GM19035 (cell line): ENCODE results near the gene CATSPER4.

Source experiments
- ATAC-seq: cut with Tn5 transposase; IDR thresholded peaks from one replicate; pipeline ENCODE4 v1.9.1; 2021; ENCODE audit not compliant: unreplicated experiment

CATSPER4 gene

GRCh38 chr1:26164036-26164860 is 26.2 kb upstream of the CATSPER4 start:
- no peak for ATAC-seq

GRCh38 chr1:26164861-26165842 is 25.2 kb upstream of the CATSPER4 start:
- no peak for ATAC-seq

GRCh38 chr1:26166719-26167281 is 23.6 kb upstream of the CATSPER4 start:
- ATAC-seq, result no peak

- ATAC-seq, result no peak
Measured at GRCh38 chr1:26168410-26169197, 21.8 kb upstream of the CATSPER4 start, which contains the start of gene C1orf232. TSS of gene C1orf232 (minus strand) at chr1:26168963. CDS start at chr1:26168499, 464 bp downstream.

- no peak for ATAC-seq
Measured at GRCh38 chr1:26169198-26169554, 21.2 kb upstream of the CATSPER4 start.

GRCh38 chr1:26169669-26170471 is 20.5 kb upstream of the CATSPER4 start, which contains the start of gene ZNF593:
TSS of gene ZNF593 (plus strand) at chr1:26169908. CDS start at chr1:26169984, 76 bp downstream.
- peak; percentile 94 for ATAC-seq

GRCh38 chr1:26170472-26170821 is 20.0 kb upstream of the CATSPER4 start:
- no peak for ATAC-seq

GRCh38 chr1:26171084-26172072 is 19.0 kb upstream of the CATSPER4 start, which contains the start of gene ZNF593OS:
TSS of gene ZNF593OS (minus strand) at chr1:26171832. CDS start at chr1:26171661, 171 bp downstream.
- no peak for ATAC-seq

- no peak for ATAC-seq
Measured at GRCh38 chr1:26175346-26175745, 15.1 kb upstream of the CATSPER4 start.

GRCh38 chr1:26177182-26177684 is 13.2 kb upstream of the CATSPER4 start, which contains the start of gene CNKSR1:
TSS of gene CNKSR1 (plus strand) at chr1:26177491. CDS start at chr1:26177548, 57 bp downstream.
- no peak for ATAC-seq

GRCh38 chr1:26180010-26180506 is 10.3 kb upstream of the CATSPER4 start:
- ATAC-seq, result no peak

- no peak for ATAC-seq
Measured at GRCh38 chr1:26181586-26182382, 8.6 kb upstream of the CATSPER4 start.

- no peak for ATAC-seq
Measured at GRCh38 chr1:26182383-26182696, 8.1 kb upstream of the CATSPER4 start.

GRCh38 chr1:26184086-26184485 is 6.3 kb upstream of the CATSPER4 start:
- ATAC-seq, result no peak

- no peak for ATAC-seq
Measured at GRCh38 chr1:26184883-26185282, 5.5 kb upstream of the CATSPER4 start.

- ATAC-seq, result no peak
Measured at GRCh38 chr1:26187882-26188281, 2.5 kb upstream of the CATSPER4 start.

GRCh38 chr1:26188477-26188876 is 1.9 kb upstream of the CATSPER4 start:
- ATAC-seq, result no peak
